IMR-90 (cell line): ENCODE measurements around the gene UBE2V1. TPM values are rescaled to one million over a fixed set of nuclear protein-coding genes. Genes with fewer than 3 reads are reported as not detected.
"Not testable (repeated sequence)": the region's sequence is repeated elsewhere in the genome, so short reads cannot be mapped to it uniquely, and the experiment has no call there.

Experiments used
- ATAC-seq: fragments of 200-7000 bp; cut with Tn5 transposase; 2 replicates; pipeline ENCODE4 v1.9.1; 2020; ENCODE audit warnings: low read depth, mild to moderate bottlenecking, moderate library complexity
- BruUV-seq: library from RNA; stranded (reverse); fragments of 400-500 nt; replicated peaks from 2 replicates; lab custom pipeline; 2021; lab: Mats Ljungman, UMichigan
- CTCF ChIA-PET: fragments of 300-600 bp; formaldehyde crosslinking; extraction: SDS; loops from one replicate; lab custom pipeline; 2021; ENCODE audit warnings: antibody characterized with exemption; lab: Yijun Ruan, JAX
- POLR2A ChIA-PET: fragments of 300-600 bp; sonication (Branson Sonifier 250); formaldehyde crosslinking; loops from one replicate; lab custom pipeline; 2022; ENCODE audit warnings: antibody characterized with exemption; ENCODE audit not compliant: unreplicated experiment; lab: Charles Lee
- DNase-seq: peaks from one replicate; pipeline ENCODE4 v3.0.0; 2013
- H2AFZ ChIP-seq: replicated peaks from 2 replicates; pipeline ENCODE3; 2013; ENCODE audit warnings: low read length, mild to moderate bottlenecking; ENCODE audit not compliant: poor library complexity
- H2AK5ac ChIP-seq: 2 replicates; pipeline ENCODE4 v1.6.1; 2013; ENCODE audit warnings: low read depth, low read length, inconsistent platforms
- H2AK9ac ChIP-seq: replicated peaks from 2 replicates; pipeline ENCODE3; 2013; ENCODE audit warnings: mild to moderate bottlenecking, low read depth, low read length, moderate library complexity; ENCODE audit not compliant: poor library complexity
- H2BK120ac ChIP-seq: 2 replicates; pipeline ENCODE4 v1.6.1; 2013; ENCODE audit warnings: low read depth, low read length, inconsistent platforms
- H2BK15ac ChIP-seq: 3 replicates; pipeline ENCODE4 v1.6.1; 2013; ENCODE audit warnings: low read depth, low read length, inconsistent platforms
- H2BK20ac ChIP-seq: 2 replicates; pipeline ENCODE4 v1.6.1; 2013; ENCODE audit warnings: low read depth, mild to moderate bottlenecking, inconsistent platforms, low read length, moderate library complexity
- H2BK5ac ChIP-seq: 2 replicates; pipeline ENCODE4 v1.6.1; 2013; ENCODE audit warnings: mild to moderate bottlenecking, low read depth, low read length, inconsistent platforms; ENCODE audit not compliant: poor library complexity, severe bottlenecking
- H3K14ac ChIP-seq: replicated peaks from 2 replicates; pipeline ENCODE4 v1.6.1; 2013; ENCODE audit warnings: low read depth, low read length, inconsistent platforms
- H3K18ac ChIP-seq: 2 replicates; pipeline ENCODE4 v1.6.1; 2013; ENCODE audit warnings: low read depth, low read length, control low read depth
- H3K23ac ChIP-seq: 2 replicates; pipeline ENCODE4 v1.6.1; 2013; ENCODE audit warnings: low read depth, low read length, inconsistent platforms
- H3K27ac ChIP-seq: 2 replicates; pipeline ENCODE4 v1.5.1; 2013; ENCODE audit warnings: mild to moderate bottlenecking, control low read depth, low read length; ENCODE audit not compliant: insufficient read depth
- H3K27me3 ChIP-seq: 2 replicates; pipeline ENCODE4 v1.6.1; 2013; ENCODE audit warnings: low read length; ENCODE audit not compliant: control insufficient read depth, insufficient read depth
- H3K36me3 ChIP-seq: 2 replicates; pipeline ENCODE4 v1.6.1; 2013; ENCODE audit warnings: low read length, mixed read lengths; ENCODE audit not compliant: control insufficient read depth, insufficient read depth
- H3K4ac ChIP-seq: 2 replicates; pipeline ENCODE4 v1.6.1; 2013; ENCODE audit warnings: low read depth, low read length, inconsistent platforms
- H3K4me1 ChIP-seq: 2 replicates; pipeline ENCODE4 v1.6.1; 2013; ENCODE audit warnings: low read length, mixed read lengths; ENCODE audit not compliant: control insufficient read depth, insufficient read depth
- H3K4me2 ChIP-seq: 2 replicates; pipeline ENCODE4 v1.6.1; 2013; ENCODE audit warnings: low read depth, mild to moderate bottlenecking, control low read depth, low read length, moderate library complexity
- H3K4me3 ChIP-seq: 2 replicates; pipeline ENCODE4 v1.5.1; 2013; ENCODE audit warnings: low read depth, mild to moderate bottlenecking, control low read depth, low read length, moderate library complexity; ENCODE audit not compliant: insufficient read depth
- H3K56ac ChIP-seq: 2 replicates; pipeline ENCODE4 v1.6.1; 2013; ENCODE audit warnings: low read length, inconsistent platforms; ENCODE audit not compliant: insufficient read depth; ENCODE audit errors: extremely low read depth
- H3K79me1 ChIP-seq, 2 experiments: 2 replicates each; pipeline ENCODE4 v1.6.1; 2013; ENCODE audit warnings: low read length in 2 of 2, inconsistent platforms in 1 of 2, low read depth in 1 of 2
- H3K9ac ChIP-seq: 2 replicates; pipeline ENCODE4 v1.6.1; 2013; ENCODE audit warnings: low read depth, low read length, control low read depth
- H3K9me1 ChIP-seq: 2 replicates; pipeline ENCODE4 v1.6.1; 2013; ENCODE audit warnings: low read length, inconsistent platforms; ENCODE audit not compliant: insufficient read depth
- H3K9me3 ChIP-seq: 2 replicates; pipeline ENCODE4 v1.6.1; 2013; ENCODE audit warnings: low read length; ENCODE audit not compliant: control insufficient read depth, insufficient read depth
- H4K20me1 ChIP-seq: 2 replicates; pipeline ENCODE4 v1.6.1; 2013; ENCODE audit warnings: low read length, inconsistent platforms; ENCODE audit not compliant: insufficient read depth
- H4K5ac ChIP-seq: 2 replicates; pipeline ENCODE4 v1.6.1; 2013; ENCODE audit warnings: mild to moderate bottlenecking, low read depth, low read length, control low read depth
- H4K8ac ChIP-seq, 2 experiments: 2 replicates each; pipeline ENCODE4 v1.6.1; 2013; ENCODE audit warnings: low read depth in 2 of 2, low read length in 2 of 2, control low read depth in 1 of 2, inconsistent platforms in 1 of 2
- H4K91ac ChIP-seq: 2 replicates; pipeline ENCODE4 v1.6.1; 2013; ENCODE audit warnings: low read depth, low read length, inconsistent platforms; ENCODE audit not compliant: insufficient read depth
- WGBS, 2 experiments: methylation state at CpG; one replicate each; pipeline versions ENCODE4 v1.1.5 to v1.1.7; 2013; ENCODE audit warnings: missing lambda C conversion rate in 2 of 2; ENCODE audit not compliant: insufficient read length in 1 of 2; ENCODE audit errors: extremely low coverage in 2 of 2; 5-methylcytosine and 5-hydroxymethylcytosine counted together
- dilution Hi-C: fragments of 300-500 bp; cut with HindIII; formaldehyde crosslinking; loops from one replicate; pipeline ENCODE4 v1.14.3; 2018; ENCODE audit warnings: low sequenced_read_pairs; ENCODE audit not compliant: unreplicated experiment
- in situ Hi-C: fragments of 300-500 bp; cut with MboI; formaldehyde crosslinking; loops from 3 replicates; pipeline ENCODE4 v1.14.3; 2019; ENCODE audit warnings: low sequenced_read_pairs, inconsistent platforms, mixed read lengths
- intact Hi-C: fragments of 100-400 bp; cut with micrococcal nuclease; formaldehyde crosslinking; loops from 2 replicates; pipeline ENCODE4 v1.10.0; 2022
- polyA plus RNA-seq, 3 experiments: library from polyadenylated mRNA; depleted of rRNA; stranded (reverse); fragments of >200 nt; gene quantifications; 2 replicates each; pipeline ENCODE4 v1.2.3, GENCODE V29; 2012; ENCODE audit warnings: low replicate concordance in 1 of 3
- total RNA-seq: library from RNA; depleted of rRNA; stranded (reverse); fragments of >200 nt; gene quantifications from 2 replicates; pipeline ENCODE4 v1.2.3, GENCODE V29; 2012

Gene UBE2V1
- total and polyA plus RNA-seq, 2 of the 4 experiments (the other 2 are of a cell fraction): 20.1 to 138 TPM

DNA sequence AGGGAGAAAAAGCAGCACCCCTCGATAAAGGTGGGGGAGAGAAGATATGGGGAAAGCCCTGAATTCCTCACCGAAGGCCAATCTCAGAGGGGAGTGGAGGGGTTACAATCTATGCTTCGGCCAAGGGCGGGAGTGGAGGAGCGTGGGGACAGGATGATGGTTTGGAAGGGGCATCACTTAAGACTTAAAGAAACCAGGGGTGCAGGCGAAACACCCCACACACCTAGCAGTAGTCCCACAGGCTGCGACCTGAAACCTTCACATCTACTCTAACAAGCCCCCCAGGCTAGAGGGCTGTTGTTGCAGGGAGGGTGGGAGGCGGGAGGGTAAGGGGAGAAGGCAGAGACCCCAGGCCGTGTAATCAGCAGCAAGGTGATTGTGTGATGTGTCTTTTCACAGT lies 30.9 kb downstream of the UBE2V1 start:
- H3K9me1 ChIP-seq, H3K23ac ChIP-seq, H3K14ac ChIP-seq, H2BK15ac ChIP-seq, H2BK120ac ChIP-seq, CTCF ChIA-PET, dilution Hi-C loops, H3K56ac ChIP-seq, POLR2A ChIA-PET, ATAC-seq, H3K9ac ChIP-seq, H2BK20ac ChIP-seq, H2AFZ ChIP-seq, H4K5ac ChIP-seq, H4K8ac ChIP-seq, H3K27ac ChIP-seq, intact Hi-C loops, H2AK5ac ChIP-seq, BruUV-seq, H3K9me3 ChIP-seq, H3K4me3 ChIP-seq, H2BK5ac ChIP-seq, H2AK9ac ChIP-seq, H3K4me2 ChIP-seq, H3K18ac ChIP-seq, DNase-seq, H3K27me3 ChIP-seq, H4K91ac ChIP-seq, H3K4ac ChIP-seq: not testable (repeated sequence)
- Histone ChIP-seq H4K20me1 (peaks cover 25% of the 10 kb centered on the region), H3K36me3 (peaks cover 18% of the 10 kb centered on the region), H3K4me1 (peaks cover 13% of the 10 kb centered on the region), H3K79me1 (peaks cover 22 to 45% of the 10 kb centered on the region in 2 experiments)
- in situ Hi-C loops: loop anchor here (25.0 kb wide), 1 partner anchor 470 kb away; no protein-coding TSS in a partner anchor
- WGBS, 2 experiments: 100% methylated on average over 1 of the region's 9 CpGs; no CpG with 5 or more reads in 1 of the 2 experiments
